Measurements from ENCODE around the gene KLHL15.

DNA sequence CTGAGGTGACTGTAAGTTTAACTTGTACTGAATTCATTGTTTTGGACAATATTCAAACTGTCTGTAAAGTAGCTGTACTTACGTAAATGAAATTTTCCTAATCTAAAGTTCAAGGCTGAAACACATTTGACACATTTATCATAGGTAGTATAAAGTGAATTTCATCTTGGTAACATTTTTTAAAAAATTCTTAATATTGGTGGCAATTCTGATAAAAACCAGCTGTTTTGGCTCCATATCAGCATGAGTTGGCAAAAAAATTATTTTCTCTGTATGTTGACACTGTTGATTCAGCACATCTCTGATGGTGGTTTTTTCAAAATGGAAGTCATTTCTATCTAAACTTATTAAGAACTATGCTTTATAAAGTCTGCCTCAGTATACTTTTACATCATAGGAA lies 88.3 kb downstream of the KLHL15 start:
- no peak for TF ChIP-seq EZH2 (IDR thresholded peaks at IDR 0.05; ENCODE audit: borderline replicate concordance, low read depth, low read length, poor library complexity, severe bottlenecking)
- TF ChIP-seq, protein P1, sequence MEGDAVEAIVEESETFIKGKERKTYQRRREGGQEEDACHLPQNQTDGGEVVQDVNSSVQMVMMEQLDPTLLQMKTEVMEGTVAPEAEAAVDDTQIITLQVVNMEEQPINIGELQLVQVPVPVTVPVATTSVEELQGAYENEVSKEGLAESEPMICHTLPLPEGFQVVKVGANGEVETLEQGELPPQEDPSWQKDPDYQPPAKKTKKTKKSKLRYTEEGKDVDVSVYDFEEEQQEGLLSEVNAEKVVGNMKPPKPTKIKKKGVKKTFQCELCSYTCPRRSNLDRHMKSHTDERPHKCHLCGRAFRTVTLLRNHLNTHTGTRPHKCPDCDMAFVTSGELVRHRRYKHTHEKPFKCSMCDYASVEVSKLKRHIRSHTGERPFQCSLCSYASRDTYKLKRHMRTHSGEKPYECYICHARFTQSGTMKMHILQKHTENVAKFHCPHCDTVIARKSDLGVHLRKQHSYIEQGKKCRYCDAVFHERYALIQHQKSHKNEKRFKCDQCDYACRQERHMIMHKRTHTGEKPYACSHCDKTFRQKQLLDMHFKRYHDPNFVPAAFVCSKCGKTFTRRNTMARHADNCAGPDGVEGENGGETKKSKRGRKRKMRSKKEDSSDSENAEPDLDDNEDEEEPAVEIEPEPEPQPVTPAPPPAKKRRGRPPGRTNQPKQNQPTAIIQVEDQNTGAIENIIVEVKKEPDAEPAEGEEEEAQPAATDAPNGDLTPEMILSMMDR (conservative IDR thresholded peaks at IDR 0.05; ENCODE audit: low read depth, low read length), result no peak
